Thyroid gland (tissue), 4 donors: ENCODE results near the gene RPS6KA4.

Experiments used
- CTCF ChIP-seq, 6 experiments: fragments of 200-600 bp in 3 of 6; fragments of 450-650 bp in 3 of 6; sonication (generic) in 3 of 6; IDR thresholded peaks; one replicate each; pipeline ENCODE4 v1.5.1; 2016 to 2019; ENCODE audit warnings: antibody characterized with exemption in 6 of 6, mild to moderate bottlenecking in 2 of 6, inconsistent platforms in 1 of 6, moderate library complexity in 1 of 6
- POLR2A ChIP-seq, 2 donors: fragments of 450-650 bp; IDR thresholded peaks; one replicate each; pipeline ENCODE4 v1.6.1; 2017; ENCODE audit warnings: antibody characterized with exemption in 2 of 2, mild to moderate bottlenecking in 2 of 2, moderate library complexity in 1 of 2

- no peak for TF ChIP-seq CTCF (IDR thresholded peaks at IDR 0.05)
- no peak for TF ChIP-seq POLR2A (IDR thresholded peaks at IDR 0.05)
Observed at GRCh38 chr11:64372802-64373597, 14.0 kb downstream of the RPS6KA4 start.
